Smooth muscle cell (in vitro differentiated cells): Measurements from ENCODE around the gene MGMT. TPM values are rescaled to one million over a fixed set of nuclear protein-coding genes. Genes with fewer than 3 reads are reported as not detected.

Experiments
- DNase-seq: peaks from one replicate; lab custom pipeline; 2025; ENCODE audit not compliant: unreplicated experiment; lab: John Stamatoyannopoulos, UW
- H2AFZ ChIP-seq: fragments of 200-600 bp; sonication (generic); 2 replicates; pipeline ENCODE4 v1.6.0; 2016; ENCODE audit warnings: antibody characterized with exemption, low read depth, mild to moderate bottlenecking
- H3F3A ChIP-seq: fragments of 200-600 bp; sonication (generic); 2 replicates; pipeline ENCODE4 v1.6.0; 2017; ENCODE audit warnings: antibody characterized with exemption, low read depth
- H3K27ac ChIP-seq: fragments of 200-600 bp; sonication (generic); 2 replicates; pipeline ENCODE4 v1.5.1; 2016; ENCODE audit warnings: low read depth, mild to moderate bottlenecking
- H3K27me3 ChIP-seq: fragments of 200-600 bp; sonication (generic); 2 replicates; pipeline ENCODE4 v1.6.1; 2016; ENCODE audit warnings: low read depth, mild to moderate bottlenecking
- H3K36me3 ChIP-seq: fragments of 200-600 bp; sonication (generic); 2 replicates; pipeline ENCODE4 v1.5.1; 2016; ENCODE audit warnings: low read depth
- H3K4me1 ChIP-seq: fragments of 200-600 bp; sonication (generic); 2 replicates; pipeline ENCODE4 v1.5.1; 2016; ENCODE audit warnings: low read depth
- H3K4me2 ChIP-seq: fragments of 200-600 bp; sonication (generic); 2 replicates; pipeline ENCODE4 v1.6.0; 2016; ENCODE audit warnings: mild to moderate bottlenecking
- H3K4me3 ChIP-seq: fragments of 200-600 bp; sonication (generic); 2 replicates; pipeline ENCODE4 v1.5.1; 2016; ENCODE audit warnings: mild to moderate bottlenecking
- H3K79me2 ChIP-seq: fragments of 200-600 bp; sonication (generic); 2 replicates; pipeline ENCODE4 v1.6.0; 2016; ENCODE audit warnings: low read depth, mild to moderate bottlenecking
- H3K9ac ChIP-seq: fragments of 200-600 bp; sonication (generic); 2 replicates; pipeline ENCODE4 v1.6.0; 2016; ENCODE audit warnings: low read depth
- H3K9me3 ChIP-seq: fragments of 200-600 bp; sonication (generic); replicated peaks from 2 replicates; pipeline ENCODE4 v1.5.1; 2016; ENCODE audit warnings: low read depth
- H4K20me1 ChIP-seq: fragments of 200-600 bp; sonication (generic); 2 replicates; pipeline ENCODE4 v1.6.0; 2016; ENCODE audit warnings: low read depth
- CTCF ChIP-seq: fragments of 200-600 bp; sonication (generic); IDR thresholded peaks from 2 replicates; pipeline ENCODE4 v1.5.1; 2017; ENCODE audit warnings: borderline replicate concordance, mild to moderate bottlenecking, antibody characterized with exemption; ENCODE audit not compliant: insufficient read depth, poor library complexity, severe bottlenecking
- WGBS: methylation state at CpG from one replicate; pipeline ENCODE4 v1.1.7; 2016; ENCODE audit warnings: low lambda C conversion rate; 5-methylcytosine and 5-hydroxymethylcytosine counted together
- polyA plus RNA-seq: library from polyadenylated mRNA; unstranded; fragments of >200 nt; fragmentation: Nextera tagmentation; extraction: Ambion mirVana; gene quantifications from 2 replicates; pipeline ENCODE4 v1.2.1, GENCODE V29; 2016
- total RNA-seq: library from RNA; depleted of rRNA; stranded (reverse); fragments of >200 nt; gene quantifications from 2 replicates; pipeline ENCODE4 v1.2.3, GENCODE V29; 2014

The MGMT gene
- total and polyA plus RNA-seq, 2 experiments from 2014 or later = 21.0 to 33.0 TPM

GRCh38 chr10:129536336-129536735, 69.3 kb downstream of the MGMT start:
- WGBS = 95% methylated on average over 16 of the region's 16 CpGs
- no peaks in the 10 kb centered on the region for H3K79me2 ChIP-seq
- TF ChIP-seq CTCF = no peak
- H3K9ac ChIP-seq = no peak overlapping the region
- no peak for DNase-seq
- no peaks in the 10 kb centered on the region for H3K36me3 ChIP-seq
- H3K4me3 ChIP-seq = no peak overlapping the region
- no peaks in the 10 kb centered on the region for H3K27me3 ChIP-seq
- H3K4me1 ChIP-seq = no peaks in the 10 kb centered on the region
- no peaks in the 10 kb centered on the region for H3F3A ChIP-seq
- no peak overlapping the region for H2AFZ ChIP-seq
- no peak overlapping the region for H3K4me2 ChIP-seq
- H3K27ac ChIP-seq = no peak overlapping the region
- H4K20me1 ChIP-seq = peaks cover 14% of the 10 kb centered on the region
- H3K9me3 ChIP-seq = no peaks in the 10 kb centered on the region

GRCh38 chr10:129537151-129537550, 70.1 kb downstream of the MGMT start:
- Histone ChIP-seq H4K20me1 (peaks cover 11% of the 10 kb centered on the region), H3F3A (no peaks in the 10 kb centered on the region), H3K4me3 (no peak overlapping the region), H3K9me3 (no peaks in the 10 kb centered on the region), H2AFZ (no peak overlapping the region), H3K9ac (no peak overlapping the region), H3K4me2 (no peak overlapping the region), H3K36me3 (no peaks in the 10 kb centered on the region), H3K27me3 (no peaks in the 10 kb centered on the region), H3K27ac (no peak overlapping the region), H3K4me1 (no peaks in the 10 kb centered on the region), H3K79me2 (no peaks in the 10 kb centered on the region)
- no peak for DNase-seq
- 98% methylated on average over 6 of the region's 6 CpGs for WGBS
- no peak for TF ChIP-seq CTCF

GRCh38 chr10:129538236-129538635, 71.2 kb downstream of the MGMT start:
- Histone ChIP-seq H3K27me3 (no peaks in the 10 kb centered on the region), H3K4me2 (no peak overlapping the region), H3K9ac (no peak overlapping the region), H3K4me1 (no peaks in the 10 kb centered on the region), H3K79me2 (no peaks in the 10 kb centered on the region), H3K27ac (no peak overlapping the region), H2AFZ (no peak overlapping the region), H3F3A (no peaks in the 10 kb centered on the region), H3K9me3 (no peaks in the 10 kb centered on the region), H3K4me3 (no peak overlapping the region), H3K36me3 (no peaks in the 10 kb centered on the region), H4K20me1 (peaks cover 6% of the 10 kb centered on the region)
- WGBS = 90% methylated on average over 2 of the region's 2 CpGs
- DNase-seq = no peak
- TF ChIP-seq CTCF = no peak

- Histone ChIP-seq H3K9ac (no peak overlapping the region), H3K79me2 (no peaks in the 10 kb centered on the region), H3K4me3 (no peak overlapping the region), H3K27me3 (no peaks in the 10 kb centered on the region), H2AFZ (no peak overlapping the region), H3K4me1 (no peaks in the 10 kb centered on the region), H3K4me2 (no peak overlapping the region), H3K9me3 (no peaks in the 10 kb centered on the region), H3K36me3 (no peaks in the 10 kb centered on the region), H3K27ac (no peak overlapping the region), H4K20me1 (no peaks in the 10 kb centered on the region), H3F3A (no peaks in the 10 kb centered on the region)
- no peak for DNase-seq
- WGBS = 93% methylated on average over 9 of the region's 9 CpGs
- no peak for TF ChIP-seq CTCF
These were observed 74.2 kb downstream of the MGMT start for GRCh38 chr10:129541200-129541599.
